Measurements from ENCODE around the gene SSBP2.

DNA sequence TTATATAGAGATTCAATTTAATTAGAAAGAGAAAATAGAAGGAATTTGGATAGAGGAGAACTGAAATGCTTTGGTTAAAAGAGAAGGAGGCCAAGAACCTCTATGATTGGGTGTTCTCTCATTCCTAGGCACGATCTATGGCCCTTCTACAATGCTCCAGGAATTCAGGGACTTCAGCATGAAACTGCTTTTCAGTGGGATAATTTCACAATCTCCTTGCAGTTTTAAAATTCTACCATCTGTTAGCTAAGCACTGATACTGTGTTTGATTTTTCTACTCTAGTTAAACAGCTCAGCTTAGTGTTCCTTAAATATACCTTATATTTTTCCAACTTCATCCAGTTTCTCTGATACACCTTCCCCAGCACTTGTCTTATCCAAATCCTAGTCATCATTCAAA is 141.9 kb downstream of the SSBP2 start:
- TF ChIP-seq, protein P1, sequence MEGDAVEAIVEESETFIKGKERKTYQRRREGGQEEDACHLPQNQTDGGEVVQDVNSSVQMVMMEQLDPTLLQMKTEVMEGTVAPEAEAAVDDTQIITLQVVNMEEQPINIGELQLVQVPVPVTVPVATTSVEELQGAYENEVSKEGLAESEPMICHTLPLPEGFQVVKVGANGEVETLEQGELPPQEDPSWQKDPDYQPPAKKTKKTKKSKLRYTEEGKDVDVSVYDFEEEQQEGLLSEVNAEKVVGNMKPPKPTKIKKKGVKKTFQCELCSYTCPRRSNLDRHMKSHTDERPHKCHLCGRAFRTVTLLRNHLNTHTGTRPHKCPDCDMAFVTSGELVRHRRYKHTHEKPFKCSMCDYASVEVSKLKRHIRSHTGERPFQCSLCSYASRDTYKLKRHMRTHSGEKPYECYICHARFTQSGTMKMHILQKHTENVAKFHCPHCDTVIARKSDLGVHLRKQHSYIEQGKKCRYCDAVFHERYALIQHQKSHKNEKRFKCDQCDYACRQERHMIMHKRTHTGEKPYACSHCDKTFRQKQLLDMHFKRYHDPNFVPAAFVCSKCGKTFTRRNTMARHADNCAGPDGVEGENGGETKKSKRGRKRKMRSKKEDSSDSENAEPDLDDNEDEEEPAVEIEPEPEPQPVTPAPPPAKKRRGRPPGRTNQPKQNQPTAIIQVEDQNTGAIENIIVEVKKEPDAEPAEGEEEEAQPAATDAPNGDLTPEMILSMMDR (IDR thresholded peaks at IDR 0.05; ENCODE audit: borderline replicate concordance, extremely low read depth, low read length, poor library complexity, severe bottlenecking) = no peak
- no peak for TF ChIP-seq EZH2 (IDR thresholded peaks at IDR 0.05; ENCODE audit: borderline replicate concordance, low read depth, low read length, severe bottlenecking)
